NCI-H1092 (cell line): ENCODE measurements around the gene SETDB2.

Experiments used
- DNase-seq: peaks from one replicate; lab custom pipeline; 2025; lab: John Stamatoyannopoulos, UW

The SETDB2 gene

DNA sequence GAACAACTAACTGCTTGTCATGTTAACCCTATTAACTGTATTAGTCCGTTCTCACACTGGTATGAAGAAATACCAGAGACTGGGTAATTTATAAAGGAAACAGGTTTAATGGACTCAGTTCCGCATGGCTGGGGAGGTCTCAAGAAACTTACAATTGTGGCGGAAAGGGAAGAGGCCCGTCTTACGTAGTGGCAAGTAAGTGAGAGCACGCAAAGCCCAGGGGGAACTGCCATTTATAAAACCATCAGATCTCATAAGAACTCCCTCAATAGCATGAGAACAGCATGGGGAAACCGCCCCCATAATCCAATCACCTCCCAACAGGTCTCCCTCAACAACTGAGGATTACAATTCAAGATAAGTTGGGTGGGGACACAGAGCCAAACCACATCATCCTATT, 86.4 kb downstream of the SETDB2 start:
- DNase-seq, result no peak

DNA sequence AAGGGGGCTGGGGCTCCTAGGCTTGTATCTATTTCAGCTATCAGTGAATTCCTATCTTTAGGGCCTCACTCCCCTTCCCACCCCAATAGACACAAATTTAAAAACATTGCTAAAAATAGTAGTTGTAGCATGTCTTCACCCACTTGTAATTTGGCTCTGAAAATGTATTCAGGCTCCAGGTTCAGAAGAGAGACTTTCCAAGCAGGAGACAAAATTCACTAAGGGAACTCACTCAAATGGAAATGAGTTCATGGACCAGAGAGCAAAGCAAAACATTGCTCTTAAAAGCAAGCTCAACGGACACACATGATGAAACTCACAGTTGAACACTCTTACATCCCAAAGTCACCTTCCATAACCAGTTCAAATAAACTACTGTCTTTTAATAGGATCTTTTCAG, 88.5 kb downstream of the SETDB2 start:
- DNase-seq, result no peak

DNA sequence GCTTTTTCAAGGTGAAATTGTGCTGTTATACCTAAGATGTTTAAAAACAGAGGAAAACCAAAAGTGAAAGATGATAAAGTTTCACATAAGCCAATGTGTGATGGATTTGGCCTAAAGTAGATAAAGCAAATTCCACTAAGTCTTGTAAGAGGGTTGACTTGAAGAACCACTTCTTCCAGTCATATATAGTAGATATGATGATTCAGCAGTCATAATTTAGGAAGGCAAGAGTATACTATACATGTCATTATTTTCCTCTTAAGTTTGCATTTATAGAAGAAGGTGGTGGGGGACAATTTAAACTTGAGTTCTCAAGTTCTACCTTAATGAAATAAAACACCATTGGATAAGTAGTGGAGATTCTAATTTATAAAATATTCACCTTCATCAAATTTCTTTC, 88.9 kb downstream of the SETDB2 start:
- no peak for DNase-seq

DNA sequence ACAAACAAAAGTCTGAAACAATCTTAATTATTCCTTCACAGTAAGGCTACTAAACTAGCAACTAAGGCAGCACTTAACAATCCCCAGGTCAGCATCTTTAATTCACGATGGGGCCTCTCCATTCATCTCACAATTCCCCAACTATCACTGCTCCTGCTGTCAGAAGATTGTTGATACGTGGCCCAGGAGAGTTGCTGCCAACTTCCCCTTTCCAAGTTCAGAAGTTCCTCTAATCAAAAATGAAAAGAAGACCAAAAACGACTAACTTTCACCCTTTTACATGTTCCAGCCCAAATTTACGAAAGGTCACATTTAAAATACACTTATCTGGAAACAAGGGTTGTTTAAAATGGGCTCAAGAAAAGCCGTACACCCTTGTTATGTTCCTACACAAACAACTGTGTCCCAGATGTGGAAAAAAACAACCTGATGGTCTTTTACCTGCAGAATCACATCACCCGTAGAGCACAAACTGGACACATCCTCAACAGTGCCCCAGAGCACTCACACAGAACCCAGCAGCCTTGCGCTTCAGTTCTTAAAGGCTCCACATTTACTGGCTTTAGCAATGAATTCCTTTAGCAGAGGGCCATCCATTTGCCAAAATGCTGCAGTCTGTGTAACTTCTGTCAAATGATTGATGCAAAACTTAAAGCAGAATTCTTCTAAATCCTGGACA, 89.7 kb downstream of the SETDB2 start:
- DNase-seq, result no peak

DNA sequence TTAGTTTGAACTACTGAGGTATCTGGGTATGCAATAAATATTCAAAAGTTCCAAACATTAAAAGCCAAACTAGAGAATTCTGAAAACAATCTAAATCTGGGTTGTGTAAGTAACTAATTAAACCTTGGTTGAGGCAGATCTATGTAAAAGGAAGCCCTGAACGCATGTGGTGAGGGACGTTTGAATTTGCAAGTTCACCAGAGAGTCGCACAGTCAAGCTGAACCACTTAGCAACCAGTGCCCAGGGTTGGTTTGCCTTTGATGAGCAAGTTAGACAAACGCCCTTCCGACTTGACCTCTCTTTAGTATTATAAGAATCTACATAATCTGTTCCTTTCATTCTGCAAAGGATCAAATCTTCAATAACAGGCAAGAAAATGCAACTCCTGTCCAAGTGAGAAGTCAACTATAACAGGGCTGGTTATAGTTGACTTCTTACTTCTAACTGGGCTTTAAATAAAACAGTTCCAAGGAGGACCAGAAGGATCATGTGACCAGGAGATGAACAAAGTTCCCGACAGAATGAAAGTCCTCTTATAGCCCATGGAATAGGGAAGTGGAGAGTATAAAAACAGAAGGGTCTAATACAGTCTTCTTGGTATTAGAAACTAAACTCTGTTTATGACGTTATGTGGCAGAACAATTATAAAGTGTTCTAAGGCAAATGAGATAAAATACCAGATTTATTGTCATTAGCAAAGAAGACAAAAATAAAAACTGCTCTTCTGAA, 92.2 kb downstream of the SETDB2 start:
- no peak for DNase-seq

DNA sequence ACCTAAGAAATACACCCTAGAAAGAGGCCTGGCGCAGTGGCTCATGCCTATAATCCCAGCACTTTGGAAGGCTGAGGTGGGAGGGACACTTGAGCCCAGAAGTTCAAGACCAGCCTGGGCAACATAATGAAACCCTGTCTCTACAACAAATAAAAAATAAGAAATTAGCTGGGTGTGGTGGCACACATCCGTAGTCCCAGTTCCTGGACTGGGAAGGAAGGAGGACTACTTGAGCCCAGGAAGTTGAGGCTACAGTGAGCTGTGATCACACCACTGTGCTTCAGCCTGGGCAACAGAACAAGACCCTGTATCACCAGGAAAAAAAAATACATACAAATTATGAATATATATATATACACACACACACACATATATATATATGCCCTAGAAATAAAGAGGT, 94.3 kb downstream of the SETDB2 start:
- no peak for DNase-seq

DNA sequence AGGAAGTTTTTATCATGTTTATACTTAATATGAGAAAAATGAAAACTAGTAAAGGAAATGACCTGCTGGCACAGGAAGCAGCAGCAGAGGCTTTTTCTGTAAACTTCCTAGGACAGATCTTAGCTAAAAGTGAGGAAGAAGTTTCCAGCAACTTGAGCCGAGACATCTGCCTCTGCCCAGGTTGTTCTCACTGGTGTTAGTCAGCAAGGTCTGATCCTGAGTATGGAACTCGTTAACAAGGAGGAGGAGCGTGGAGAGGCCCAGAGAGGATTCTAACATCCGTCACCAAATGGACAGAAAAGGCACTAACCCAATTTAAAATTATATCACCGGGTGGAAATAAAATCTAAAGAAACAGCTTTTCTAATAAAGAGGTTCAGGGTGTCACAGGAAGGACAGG, 95.2 kb downstream of the SETDB2 start:
- DNase-seq, result no peak

DNA sequence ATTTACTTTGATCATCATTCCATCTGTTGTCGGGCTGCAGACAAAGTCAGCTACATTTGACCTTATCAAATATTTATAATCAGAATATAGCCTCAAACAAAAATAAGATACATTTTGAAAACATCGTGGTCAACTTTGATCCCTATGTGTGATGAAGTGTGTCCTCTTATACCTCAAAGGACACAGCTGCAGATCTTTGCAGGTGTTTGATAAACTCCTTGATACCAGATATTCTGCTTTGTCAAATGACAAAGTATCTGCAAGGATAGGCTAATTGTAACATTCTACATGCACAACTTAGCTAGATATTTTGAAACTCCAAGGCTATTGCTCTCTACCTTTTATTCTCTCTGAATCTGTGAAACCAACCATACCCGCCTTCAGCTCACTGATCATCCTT, 95.7 kb downstream of the SETDB2 start:
- DNase-seq, result no peak

DNA sequence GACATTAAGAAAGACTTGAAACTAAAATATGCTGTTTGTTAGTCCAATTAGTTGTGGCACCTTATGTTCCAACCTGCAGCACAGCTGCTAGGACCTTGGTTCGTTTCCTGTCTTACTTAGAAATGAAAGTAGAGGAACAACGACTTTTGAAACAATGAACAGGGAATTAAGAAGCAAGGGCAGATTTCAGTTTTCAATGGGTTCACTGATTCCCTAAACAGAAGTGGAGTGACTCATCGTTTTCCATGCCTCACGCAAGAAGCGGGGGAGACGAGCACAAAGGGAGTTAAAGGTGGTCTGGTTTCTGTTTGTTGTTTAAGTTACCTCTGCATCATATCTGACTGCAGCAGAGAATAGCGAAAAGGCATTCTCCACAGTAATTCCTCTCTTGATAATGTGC, 96.5 kb downstream of the SETDB2 start:
- DNase-seq, result no peak

DNA sequence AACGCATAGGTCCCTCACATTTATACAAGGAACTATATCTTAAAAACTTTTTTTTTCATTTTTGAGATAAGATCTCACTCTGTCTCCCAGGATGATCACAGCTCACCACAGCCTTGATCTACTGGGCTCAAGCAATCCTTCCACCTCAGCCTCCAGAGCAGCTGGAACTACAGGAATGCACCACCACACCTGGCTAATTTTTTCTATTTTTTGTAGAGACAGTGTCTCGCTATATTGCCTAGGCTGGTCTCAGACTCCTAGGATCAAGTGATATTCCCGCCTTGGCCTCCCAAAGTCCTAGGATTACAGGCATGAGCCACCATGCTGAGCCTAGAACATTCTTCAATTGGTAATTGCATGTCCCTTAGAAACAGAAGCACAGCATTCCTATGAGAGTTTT, 99.6 kb downstream of the SETDB2 start:
- no peak for DNase-seq
